ENCODE results near the gene OR2L2. TPM values are rescaled to one million over a fixed set of nuclear protein-coding genes. Genes with fewer than 3 reads are reported as not detected.

OR2L2 gene
- total RNA-seq, 1 donor from 2014 or later = 0.09 TPM

DNA sequence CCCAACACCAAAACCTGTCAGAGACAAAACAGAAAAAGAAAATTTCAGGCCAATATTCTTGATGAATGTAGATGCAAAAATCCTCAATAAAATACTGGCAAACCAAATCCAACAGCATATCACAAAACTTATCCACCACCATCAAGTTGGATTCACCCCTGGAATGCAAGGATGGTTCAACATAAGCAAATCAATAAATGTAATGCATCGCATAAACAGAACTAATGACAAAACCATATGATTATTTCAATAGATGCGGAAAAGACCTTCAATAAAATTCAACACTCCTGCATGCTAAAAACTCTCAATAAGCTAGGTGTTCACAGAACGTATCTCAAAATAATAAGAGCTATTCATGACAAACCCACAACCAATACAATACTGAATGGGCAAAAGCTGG, 20.2 kb upstream of the OR2L2 start:
- TF ChIP-seq, protein P1, sequence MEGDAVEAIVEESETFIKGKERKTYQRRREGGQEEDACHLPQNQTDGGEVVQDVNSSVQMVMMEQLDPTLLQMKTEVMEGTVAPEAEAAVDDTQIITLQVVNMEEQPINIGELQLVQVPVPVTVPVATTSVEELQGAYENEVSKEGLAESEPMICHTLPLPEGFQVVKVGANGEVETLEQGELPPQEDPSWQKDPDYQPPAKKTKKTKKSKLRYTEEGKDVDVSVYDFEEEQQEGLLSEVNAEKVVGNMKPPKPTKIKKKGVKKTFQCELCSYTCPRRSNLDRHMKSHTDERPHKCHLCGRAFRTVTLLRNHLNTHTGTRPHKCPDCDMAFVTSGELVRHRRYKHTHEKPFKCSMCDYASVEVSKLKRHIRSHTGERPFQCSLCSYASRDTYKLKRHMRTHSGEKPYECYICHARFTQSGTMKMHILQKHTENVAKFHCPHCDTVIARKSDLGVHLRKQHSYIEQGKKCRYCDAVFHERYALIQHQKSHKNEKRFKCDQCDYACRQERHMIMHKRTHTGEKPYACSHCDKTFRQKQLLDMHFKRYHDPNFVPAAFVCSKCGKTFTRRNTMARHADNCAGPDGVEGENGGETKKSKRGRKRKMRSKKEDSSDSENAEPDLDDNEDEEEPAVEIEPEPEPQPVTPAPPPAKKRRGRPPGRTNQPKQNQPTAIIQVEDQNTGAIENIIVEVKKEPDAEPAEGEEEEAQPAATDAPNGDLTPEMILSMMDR (conservative IDR thresholded peaks at IDR 0.05) = no peak
- Mint-ChIP-seq H3K4me3 (no peak overlapping the region), H3K4me1 (no peaks in the 10 kb centered on the region), H3K36me3 (ENCODE audit: low read depth) (peaks cover 3% of the 10 kb centered on the region), H3K9me3 (peaks cover 20% of the 10 kb centered on the region), H3K27me3 (ENCODE audit: low read depth) (no peaks in the 10 kb centered on the region), H3K27ac (ENCODE audit: unreplicated experiment) (no peak overlapping the region)
- DNase-seq (ENCODE audit: low read depth, low spot score) = no peak

DNA sequence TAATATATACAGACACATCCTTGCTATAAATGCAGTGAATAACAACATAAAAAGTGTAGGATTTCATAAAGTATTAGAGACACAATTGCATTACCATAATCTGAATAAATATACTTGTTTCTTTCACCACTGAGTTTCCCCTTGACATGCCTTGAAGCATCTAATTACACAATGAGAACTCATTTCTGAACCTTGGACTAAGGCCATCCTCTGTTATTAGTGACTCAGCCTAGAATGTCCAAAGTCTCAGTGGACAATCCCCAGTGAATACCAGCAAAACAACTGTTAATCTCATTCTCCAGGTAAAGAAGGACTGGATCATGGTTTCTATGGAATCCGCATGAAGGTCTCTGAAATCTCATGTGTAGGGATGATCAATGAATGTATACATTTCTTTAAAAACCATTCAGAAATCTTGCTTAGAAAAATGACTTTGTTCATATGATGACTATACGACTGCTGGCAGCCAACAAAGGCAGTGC, 16.6 kb upstream of the OR2L2 start, which contains the start of gene OR2L5:
Gene OR2L5, plus strand, starts transcription at position 432 of the 482 bp plus-strand sequence. CDS start 8,288 bp downstream, outside the sequence.
- Mint-ChIP-seq H3K4me1 (no peaks in the 10 kb centered on the region), H3K36me3 (ENCODE audit: low read depth) (peaks cover 3% of the 10 kb centered on the region), H3K4me3 (no peak within 1 kb of the TSS), H3K27ac (ENCODE audit: unreplicated experiment) (no peak within 1 kb of the TSS), H3K9me3 (peaks cover 28% of the 10 kb centered on the region), H3K27me3 (ENCODE audit: low read depth) (no peaks in the 10 kb centered on the region)
- TF ChIP-seq, protein P1 (conservative IDR thresholded peaks at IDR 0.05) = no peak
- no peak for DNase-seq (ENCODE audit: low read depth, low spot score)

DNA sequence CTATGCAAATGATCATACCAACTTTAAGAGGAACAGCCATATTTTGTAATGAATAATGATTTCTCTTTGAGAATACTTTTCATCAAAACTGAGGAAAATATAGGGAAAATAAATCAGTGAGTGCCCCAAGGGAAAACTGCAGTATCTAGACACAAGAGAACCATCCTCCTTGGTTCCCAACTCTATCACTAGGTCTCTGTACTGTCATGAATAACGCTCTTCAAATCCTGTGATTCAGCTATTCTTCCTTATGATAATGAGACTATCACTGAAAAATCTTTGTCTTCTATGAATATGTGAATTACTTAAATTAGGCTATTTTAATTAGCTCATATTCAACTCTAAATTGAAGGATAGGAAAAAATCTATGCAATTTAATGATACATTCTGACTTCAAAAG, 14.1 kb upstream of the OR2L2 start:
- TF ChIP-seq, protein P1 (conservative IDR thresholded peaks at IDR 0.05) = no peak
- Mint-ChIP-seq H3K9me3 (peaks cover 26% of the 10 kb centered on the region), H3K4me3 (no peak overlapping the region), H3K36me3 (ENCODE audit: low read depth) (peaks cover 5% of the 10 kb centered on the region), H3K27ac (ENCODE audit: unreplicated experiment) (no peak overlapping the region), H3K4me1 (no peaks in the 10 kb centered on the region), H3K27me3 (ENCODE audit: low read depth) (no peaks in the 10 kb centered on the region)
- DNase-seq (ENCODE audit: low read depth, low spot score) = no peak

DNA sequence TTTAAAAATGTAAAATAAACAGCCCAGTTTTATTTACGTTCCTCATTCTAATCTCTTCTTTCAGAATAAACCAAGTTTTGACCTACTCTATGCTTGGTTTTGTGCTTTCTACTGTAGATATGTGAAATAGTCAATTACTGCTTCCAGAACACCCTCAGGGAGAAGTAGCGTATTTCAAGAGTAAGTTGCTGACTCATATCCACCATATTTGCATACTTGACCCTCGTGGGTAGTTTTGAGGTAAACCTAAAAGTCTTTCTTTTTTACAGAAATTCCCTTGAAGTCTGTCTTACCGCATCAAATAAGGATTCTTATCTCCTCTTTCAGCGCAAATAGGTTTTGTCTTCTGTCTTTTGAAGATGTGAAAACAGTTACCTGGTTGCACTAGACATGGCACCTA, 15.3 kb downstream of the OR2L2 start:
- no peaks in the 10 kb centered on the region for H3K27me3 Mint-ChIP-seq (ENCODE audit: low read depth)
- DNase-seq (ENCODE audit: low read depth, low spot score) = no peak
- H3K9me3 Mint-ChIP-seq = peaks cover 29% of the 10 kb centered on the region
- H3K36me3 Mint-ChIP-seq (ENCODE audit: low read depth) = peaks cover 2% of the 10 kb centered on the region
- H3K4me1 Mint-ChIP-seq = no peaks in the 10 kb centered on the region
- no peak overlapping the region for H3K4me3 Mint-ChIP-seq
- TF ChIP-seq, protein P1 (conservative IDR thresholded peaks at IDR 0.05) = no peak
- no peak overlapping the region for H3K27ac Mint-ChIP-seq (ENCODE audit: unreplicated experiment)

DNA sequence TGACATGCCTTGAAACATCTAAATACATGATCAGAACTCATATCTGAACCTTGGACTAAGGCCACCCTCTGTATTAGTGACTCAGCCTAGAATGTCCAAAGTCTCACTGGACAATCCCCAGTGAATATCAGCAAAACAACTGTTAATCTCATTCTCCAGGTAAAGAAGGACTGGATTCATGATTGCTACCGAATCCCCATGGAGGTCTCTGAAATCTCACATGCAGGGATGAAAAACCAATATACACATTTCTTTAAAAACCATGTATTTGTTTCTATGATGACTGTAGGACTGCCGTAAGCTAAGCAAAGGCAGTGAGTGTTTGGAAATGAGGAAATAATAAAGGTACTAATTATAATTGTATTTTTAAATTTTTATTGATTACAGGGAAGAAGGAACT, 16.7 kb downstream of the OR2L2 start, which contains the start of gene OR2L3:
Gene OR2L3, plus strand, starts transcription at position 301 of the 400 bp plus-strand sequence. CDS start 13,846 bp downstream, outside the sequence.
- TF ChIP-seq, protein P1 (conservative IDR thresholded peaks at IDR 0.05) = no peak
- H3K4me1 Mint-ChIP-seq = no peaks in the 10 kb centered on the region
- H3K9me3 Mint-ChIP-seq = peaks cover 29% of the 10 kb centered on the region
- H3K27me3 Mint-ChIP-seq (ENCODE audit: low read depth) = no peaks in the 10 kb centered on the region
- no peak within 1 kb of the TSS for H3K4me3 Mint-ChIP-seq
- DNase-seq (ENCODE audit: low read depth, low spot score) = no peak
- no peak within 1 kb of the TSS for H3K27ac Mint-ChIP-seq (ENCODE audit: unreplicated experiment)
- no peaks in the 10 kb centered on the region for H3K36me3 Mint-ChIP-seq (ENCODE audit: low read depth)
